ENCODE data around the gene PCID2. TPM values are rescaled to one million over a fixed set of nuclear protein-coding genes. Genes with fewer than 3 reads are reported as not detected.

The PCID2 gene
- total RNA-seq, 6 donors from 2014 or later = 30.7 to 62.5 (median 37.1) TPM

- DNase-seq = no peak
- Histone ChIP-seq H3K4me3 (no peak overlapping the region), H3K27me3 (no peaks in the 10 kb centered on the region), H3K9me3 (no peaks in the 10 kb centered on the region), H3K36me3 (no peaks in the 10 kb centered on the region), H3K27ac (no peak overlapping the region), H3K4me1 (no peaks in the 10 kb centered on the region)
- WGBS, 2 donors = 85% methylated on average over 2 of the region's 2 CpGs
- no peak for ATAC-seq (ENCODE audit: low FRiP score in 2 of 2)
- TF ChIP-seq POLR2AphosphoS5 (IDR thresholded peaks at IDR 0.05) (no peak), CTCF (IDR thresholded peaks at IDR 0.05) (no peak), EP300 (IDR thresholded peaks at IDR 0.05) (no peak), POLR2A (IDR thresholded peaks at IDR 0.05) (no peak)
Observed at GRCh38 chr13:113135281-113135760, 73.1 kb downstream of the PCID2 start.

GRCh38 chr13:113129921-113130750, 78.3 kb downstream of the PCID2 start:
- WGBS, 2 donors = 45 to 81% methylated on average over 16 to 49 of the region's 60 CpGs
- H3K4me3 ChIP-seq = peak overlapping the region in 3 of 4 donors; percentile 20 to 32 (median 28)
- ATAC-seq (ENCODE audit: low FRiP score in 2 of 2) = peak in 1 of 2 donors; percentile 61

GRCh38 chr13:113129480-113129879, 79.0 kb downstream of the PCID2 start:
- TF ChIP-seq POLR2AphosphoS5 (IDR thresholded peaks at IDR 0.05) = no peak
- ATAC-seq (ENCODE audit: low FRiP score in 2 of 2) (peak in 1 of 2 donors; percentile 16), DNase-seq (peak in 1 of 2 donors; percentile 66)
- H3K36me3 ChIP-seq = no peaks in the 10 kb centered on the region
- H3K4me3 ChIP-seq = peak overlapping the region in 2 of 4 donors; percentile 20 to 28
- no peak overlapping the region for H3K27ac ChIP-seq
- no peaks in the 10 kb centered on the region for H3K9me3 ChIP-seq
- 73 to 85% methylated on average over 18 to 27 of the region's 27 CpGs for WGBS, 2 donors
- H3K4me1 ChIP-seq = peaks cover 0 to 7% (median 3%) of the 10 kb centered on the region in 4 donors
- H3K27me3 ChIP-seq = peaks cover 0 to 7% (median 2%) of the 10 kb centered on the region in 4 donors

More at GRCh38 chr13:113129921-113130750, 78.3 kb downstream of the PCID2 start:
- Histone ChIP-seq H3K4me1 (peaks cover 0 to 7% (median 3%) of the 10 kb centered on the region in 4 donors), H3K36me3 (no peaks in the 10 kb centered on the region), H3K9me3 (no peaks in the 10 kb centered on the region), H3K27me3 (peaks cover 0 to 7% (median 2%) of the 10 kb centered on the region in 4 donors), H3K27ac (no peak overlapping the region)
- TF ChIP-seq POLR2AphosphoS5 (IDR thresholded peaks at IDR 0.05) (no peak), EP300 (IDR thresholded peaks at IDR 0.05) (no peak), POLR2A (IDR thresholded peaks at IDR 0.05) (no peak), CTCF (IDR thresholded peaks at IDR 0.05) (no peak)
- DNase-seq = peak; percentile 12 to 85

Small RNA genes lying within 50 kb of the gene (small RNA-seq; reads per million reads assigned to genes)
- gene AL137002.1 = 0 reads per million in 4 donors

Other genes with a start within 250 kb of the PCID2 start
- 10 to 100 TPM; 14.3 to 99.5 (median 53.1) TPM for gene MCF2L, start 239.5 kb downstream of the PCID2 start, total RNA-seq
- under 1 TPM in 1 of 6 donors, not detected in 5; 0.20 TPM for gene F7, start 102.9 kb downstream of the PCID2 start, total RNA-seq
- gene F10, start 85.9 kb downstream of the PCID2 start, total RNA-seq = 10 to 100 TPM in 3 of 6 donors, 1 to 10 TPM in 3; 5.3 to 25.0 (median 8.8) TPM
- not detected for gene PROZ, start 50.0 kb downstream of the PCID2 start, total RNA-seq
- 100 to 1,000 TPM in 4 of 6 donors, 10 to 100 TPM in 2; 54.4 to 346 (median 129) TPM for gene CUL4A, start 944 bp upstream of the PCID2 start, total RNA-seq
- 100 to 1,000 TPM in 5 of 6 donors, 10 to 100 TPM in 1; 80.7 to 394 (median 236) TPM for gene LAMP1, start 88.6 kb upstream of the PCID2 start, total RNA-seq
- gene GRTP1, start 155.5 kb upstream of the PCID2 start, total RNA-seq = 10 to 100 TPM in 1 of 6 donors, 1 to 10 TPM in 5; 3.6 to 16.8 (median 5.0) TPM
- gene ADPRHL1, start 244.8 kb upstream of the PCID2 start, total RNA-seq = 1 to 10 TPM in 5 of 6 donors, under 1 TPM in 1; 0.59 to 6.3 (median 2.8) TPM